Right atrium auricular region (tissue), 2 donors: ENCODE measurements around the gene RARRES2. TPM values are rescaled to one million over a fixed set of nuclear protein-coding genes. Genes with fewer than 3 reads are reported as not detected.

Experiments used
- DNase-seq: peaks from one replicate; pipeline ENCODE4 v3.0.0-alpha.2; 2019; ENCODE audit warnings: low spot score
- H3K27ac ChIP-seq, 2 donors: fragments of 200-600 bp; sonication (generic); 1 replicate in 1 of 2; 2 replicates in 1 of 2; pipeline ENCODE4 v1.5.1; 2016 to 2019
- H3K27me3 ChIP-seq, 2 donors: fragments of 200-600 bp; sonication (generic); one replicate each; pipeline versions ENCODE4 v1.5.1 to v1.6.0; 2017 to 2019
- H3K36me3 ChIP-seq: fragments of 200-600 bp; sonication (generic); one replicate; pipeline ENCODE4 v1.5.1; 2016
- H3K4me1 ChIP-seq, 2 donors: fragments of 200-600 bp; sonication (generic); one replicate each; pipeline versions ENCODE4 v1.5.1 to v1.6.0; 2017 to 2019
- H3K4me3 ChIP-seq, 2 donors: fragments of 200-600 bp; sonication (generic); 1 replicate in 1 of 2; 2 replicates in 1 of 2; pipeline ENCODE4 v1.5.1; 2017 to 2019; ENCODE audit warnings: mild to moderate bottlenecking in 1 of 2, moderate library complexity in 1 of 2
- H3K9me3 ChIP-seq, 2 donors: fragments of 200-600 bp; sonication (generic); one replicate each; pipeline ENCODE4 v1.5.1; 2019
- total RNA-seq, 2 donors: library from RNA; depleted of rRNA; stranded (reverse); fragments of >200 nt; gene quantifications; one replicate each; pipeline ENCODE4 v1.1.0, GENCODE V29; 2016
- TF ChIP-seq, protein P1 (sequence below), 2 donors: fragments of 200-600 bp; sonication (generic); IDR thresholded peaks; one replicate each; pipeline ENCODE4 v1.5.1; 2019; ENCODE audit warnings: antibody characterized with exemption in 2 of 2

The RARRES2 gene
- total RNA-seq, 2 donors from 2014 or later, result 105 to 197 TPM

DNA sequence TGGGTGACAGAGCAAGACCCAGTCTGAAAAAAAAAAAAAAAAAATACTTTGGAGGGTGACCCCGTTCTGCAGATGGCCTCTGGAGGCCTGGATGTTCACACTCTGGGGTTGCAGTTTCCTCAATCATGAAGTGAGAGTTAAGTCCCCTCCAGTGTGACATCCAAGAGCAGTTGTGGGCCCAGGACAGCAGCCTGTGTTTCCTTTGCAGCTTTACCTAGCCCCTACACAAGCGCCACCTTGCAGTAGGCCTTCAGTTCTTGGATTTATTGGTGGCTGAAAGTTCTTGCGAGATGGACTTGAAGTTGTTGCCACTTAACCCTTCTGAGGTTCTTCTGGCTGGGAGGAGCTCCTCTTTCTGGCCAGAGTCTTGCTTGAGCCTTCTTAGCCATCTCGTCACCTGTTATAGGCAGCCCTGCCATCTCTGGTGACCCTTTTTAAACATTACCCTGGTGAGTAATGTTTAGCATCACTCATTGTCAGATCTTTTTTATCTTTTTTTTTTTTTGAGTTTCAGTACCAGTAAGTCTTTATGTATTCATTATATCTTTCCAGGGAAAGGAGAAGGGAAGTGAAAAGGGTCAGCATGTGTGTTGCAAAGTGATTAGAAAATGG is 14.7 kb downstream of the RARRES2 start:
- TF ChIP-seq, protein P1, sequence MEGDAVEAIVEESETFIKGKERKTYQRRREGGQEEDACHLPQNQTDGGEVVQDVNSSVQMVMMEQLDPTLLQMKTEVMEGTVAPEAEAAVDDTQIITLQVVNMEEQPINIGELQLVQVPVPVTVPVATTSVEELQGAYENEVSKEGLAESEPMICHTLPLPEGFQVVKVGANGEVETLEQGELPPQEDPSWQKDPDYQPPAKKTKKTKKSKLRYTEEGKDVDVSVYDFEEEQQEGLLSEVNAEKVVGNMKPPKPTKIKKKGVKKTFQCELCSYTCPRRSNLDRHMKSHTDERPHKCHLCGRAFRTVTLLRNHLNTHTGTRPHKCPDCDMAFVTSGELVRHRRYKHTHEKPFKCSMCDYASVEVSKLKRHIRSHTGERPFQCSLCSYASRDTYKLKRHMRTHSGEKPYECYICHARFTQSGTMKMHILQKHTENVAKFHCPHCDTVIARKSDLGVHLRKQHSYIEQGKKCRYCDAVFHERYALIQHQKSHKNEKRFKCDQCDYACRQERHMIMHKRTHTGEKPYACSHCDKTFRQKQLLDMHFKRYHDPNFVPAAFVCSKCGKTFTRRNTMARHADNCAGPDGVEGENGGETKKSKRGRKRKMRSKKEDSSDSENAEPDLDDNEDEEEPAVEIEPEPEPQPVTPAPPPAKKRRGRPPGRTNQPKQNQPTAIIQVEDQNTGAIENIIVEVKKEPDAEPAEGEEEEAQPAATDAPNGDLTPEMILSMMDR (IDR thresholded peaks at IDR 0.05), result no peak
- Histone ChIP-seq H3K9me3 (no peaks in the 10 kb centered on the region), H3K27ac (no peak overlapping the region), H3K36me3 (no peaks in the 10 kb centered on the region), H3K27me3 (no peaks in the 10 kb centered on the region), H3K4me1 (peaks cover 0 to 25% of the 10 kb centered on the region in 2 donors), H3K4me3 (no peak overlapping the region)
- no peak for DNase-seq

DNA sequence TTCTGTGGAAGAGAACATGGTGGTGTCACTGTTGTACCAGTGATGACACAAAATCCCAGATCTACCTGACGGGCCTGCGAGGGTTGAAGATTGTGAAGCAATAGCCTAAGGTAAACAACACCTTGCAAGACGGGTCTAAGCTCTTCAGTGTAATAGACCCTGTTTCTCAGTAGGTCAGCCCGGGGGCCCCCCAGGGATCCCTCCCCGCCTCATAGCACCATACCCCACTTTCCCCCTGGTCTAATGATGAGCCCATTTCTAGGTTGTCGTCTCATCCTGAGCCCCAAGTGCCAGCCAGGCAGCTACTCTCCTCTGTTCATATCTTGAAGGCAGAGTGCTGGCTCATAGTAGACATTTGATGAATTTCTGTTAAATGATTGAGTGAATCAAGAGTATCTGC is 15.5 kb downstream of the RARRES2 start:
- H3K27me3 ChIP-seq, result no peaks in the 10 kb centered on the region
- DNase-seq, result no peak
- no peak overlapping the region for H3K4me3 ChIP-seq
- no peaks in the 10 kb centered on the region for H3K9me3 ChIP-seq
- TF ChIP-seq, protein P1 (IDR thresholded peaks at IDR 0.05), result no peak
- H3K27ac ChIP-seq, result no peak overlapping the region
- no peaks in the 10 kb centered on the region for H3K36me3 ChIP-seq
- H3K4me1 ChIP-seq, result peaks cover 0 to 25% of the 10 kb centered on the region in 2 donors

DNA sequence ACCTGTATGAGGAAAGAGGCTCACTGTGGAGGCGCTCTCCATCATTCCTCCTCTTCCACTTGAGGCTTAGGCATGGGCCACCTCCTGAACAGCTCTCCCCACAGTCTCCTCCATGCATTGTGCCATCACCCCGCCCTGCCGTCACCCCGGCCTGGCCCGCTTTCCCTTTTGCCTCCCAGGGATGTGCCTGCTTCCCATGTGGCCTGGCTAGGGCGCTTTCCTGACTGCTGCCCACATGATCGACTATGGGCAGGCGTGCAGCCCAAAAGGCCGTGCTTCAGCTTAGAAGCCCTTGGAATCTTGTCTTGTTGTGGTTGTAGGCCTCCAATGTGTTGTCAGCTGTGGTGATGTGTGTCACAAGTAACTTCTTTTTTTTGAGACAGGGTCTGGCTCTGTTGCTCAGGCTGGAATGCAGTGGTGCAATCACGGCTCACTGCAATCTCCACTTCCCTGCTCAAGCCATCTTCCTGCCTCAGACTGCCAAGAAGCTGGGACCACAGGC is 16.3 kb downstream of the RARRES2 start:
- TF ChIP-seq, protein P1 (IDR thresholded peaks at IDR 0.05), result no peak
- H3K4me1 ChIP-seq, result peaks cover 0 to 25% of the 10 kb centered on the region in 2 donors
- H3K9me3 ChIP-seq, result no peaks in the 10 kb centered on the region
- H3K36me3 ChIP-seq, result no peaks in the 10 kb centered on the region
- H3K27ac ChIP-seq, result no peak overlapping the region
- H3K27me3 ChIP-seq, result no peaks in the 10 kb centered on the region
- DNase-seq, result no peak
- H3K4me3 ChIP-seq, result no peak overlapping the region

DNA sequence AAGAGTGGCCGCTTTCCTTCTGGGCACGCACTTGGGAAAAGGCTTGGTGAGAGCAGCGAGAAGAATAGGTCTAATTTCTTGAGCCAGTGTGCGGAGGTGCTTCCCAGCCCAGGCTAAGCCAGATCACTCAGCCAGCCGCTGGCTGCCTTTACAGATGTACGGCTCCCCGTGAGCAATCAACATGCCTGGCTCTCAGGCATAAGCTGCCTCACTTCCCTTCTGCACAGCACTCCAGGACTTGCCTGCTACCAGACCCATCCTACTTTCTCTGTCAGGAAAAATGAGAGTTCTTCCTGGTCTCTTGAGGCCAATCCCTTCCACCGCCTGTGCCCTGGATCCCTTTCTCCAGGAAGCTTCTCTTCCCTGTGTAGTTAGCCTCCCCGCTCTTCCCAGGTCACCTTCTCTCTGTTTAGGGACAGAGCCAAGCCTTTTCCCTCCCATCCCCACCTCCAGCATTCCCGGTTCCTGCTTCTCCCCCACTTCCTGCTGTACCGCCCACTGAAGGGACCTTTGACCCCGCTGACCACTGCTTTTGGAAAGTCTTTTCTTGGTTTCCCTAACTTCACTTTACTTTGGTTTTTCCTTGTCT is 17.0 kb downstream of the RARRES2 start:
- Histone ChIP-seq H3K9me3 (no peaks in the 10 kb centered on the region), H3K4me1 (peaks cover 0 to 25% of the 10 kb centered on the region in 2 donors), H3K27ac (no peak overlapping the region), H3K36me3 (no peaks in the 10 kb centered on the region), H3K4me3 (no peak overlapping the region), H3K27me3 (no peaks in the 10 kb centered on the region)
- TF ChIP-seq, protein P1 (IDR thresholded peaks at IDR 0.05), result no peak
- no peak for DNase-seq

DNA sequence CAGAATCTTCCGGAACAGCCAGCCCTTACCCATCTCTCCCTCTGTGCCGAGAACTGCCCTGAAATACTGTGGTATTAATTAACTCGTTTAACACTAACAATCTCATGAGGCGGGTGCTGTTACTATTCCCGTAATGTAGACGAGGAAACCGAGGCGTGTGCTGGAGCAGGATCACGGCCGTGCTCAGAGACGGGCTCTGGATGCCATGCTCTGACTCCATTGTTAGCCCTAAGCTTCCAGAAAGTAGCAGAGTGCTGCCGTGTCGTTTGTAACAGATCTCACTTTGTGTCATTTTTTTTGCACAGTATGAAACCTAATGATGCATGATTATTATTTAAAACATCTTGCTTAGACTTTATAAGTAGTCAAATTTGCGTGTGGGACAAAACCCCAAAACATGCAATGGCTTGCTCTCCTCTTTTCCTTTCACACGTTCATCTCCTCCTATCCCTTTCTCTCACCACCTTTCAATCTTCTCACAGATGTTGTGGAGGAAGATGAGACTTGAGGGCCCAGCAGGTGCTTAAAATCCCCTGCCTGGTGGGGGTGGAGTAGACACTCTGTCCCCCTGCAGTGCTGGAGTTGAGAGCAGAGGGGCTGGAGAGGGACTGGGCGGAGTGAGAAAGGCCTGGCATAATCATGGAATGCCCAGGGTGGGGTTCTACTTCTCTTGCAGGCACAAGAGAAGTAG is 17.6 kb downstream of the RARRES2 start:
- TF ChIP-seq, protein P1 (IDR thresholded peaks at IDR 0.05), result no peak
- Histone ChIP-seq H3K27ac (peak overlapping the region; percentile 70), H3K4me1 (peaks cover 0 to 25% of the 10 kb centered on the region in 2 donors), H3K4me3 (peak overlapping the region; percentile 60 to 68), H3K27me3 (no peaks in the 10 kb centered on the region), H3K36me3 (no peaks in the 10 kb centered on the region), H3K9me3 (no peaks in the 10 kb centered on the region)
- DNase-seq, result no peak
